Common myeloid progenitor, CD34-positive (primary cell): Measurements from ENCODE around the gene GRIK2.

Source experiments
- CTCF ChIA-PET: fragments of 350-600 bp; sonication (Branson Sonifier 250); formaldehyde crosslinking; loops from one replicate; lab custom pipeline; 2021; ENCODE audit warnings: antibody characterized with exemption; lab: Charles Lee
- POLR2A ChIA-PET: fragments of 350-600 bp; sonication (Branson Sonifier 250); formaldehyde crosslinking; loops from one replicate; lab custom pipeline; 2021; ENCODE audit warnings: antibody characterized with exemption; lab: Charles Lee
- DNase-seq, 3 donors: peaks; one replicate each; pipeline versions ENCODE4 v3.0.0 to v3.0.0-alpha.2; 2013
- H3K27ac ChIP-seq, 2 experiments: 1 replicate in 1 of 2; 2 replicates in 1 of 2; pipeline ENCODE4 v1.7.0; 2013; ENCODE audit warnings: inconsistent platforms in 2 of 2, low read length in 2 of 2, mild to moderate bottlenecking in 2 of 2, low read depth in 1 of 2, moderate library complexity in 1 of 2; ENCODE audit not compliant: severe bottlenecking in 2 of 2, insufficient read depth in 1 of 2, poor library complexity in 1 of 2
- H3K27me3 ChIP-seq, 5 experiments: replicated peaks in 2 of 5; 1 replicate in 3 of 5; 2 replicates in 2 of 5; pipeline versions ENCODE4 v1.6.1 to v1.7.0; 2013; ENCODE audit warnings: low read length in 4 of 5, mild to moderate bottlenecking in 2 of 5, moderate library complexity in 2 of 5, inconsistent platforms in 1 of 5; ENCODE audit not compliant: insufficient read depth in 5 of 5, control insufficient read depth in 4 of 5
- H3K36me3 ChIP-seq, 4 experiments: 1 replicate in 2 of 4; 2 replicates in 2 of 4; pipeline versions ENCODE4 v1.6.1 to v1.7.0; 2013; ENCODE audit warnings: low read length in 3 of 4, control low read depth in 1 of 4, mild to moderate bottlenecking in 1 of 4; ENCODE audit not compliant: control insufficient read depth in 4 of 4, insufficient read depth in 4 of 4
- H3K4me1 ChIP-seq, 4 experiments: 1 replicate in 3 of 4; 2 replicates in 1 of 4; pipeline versions ENCODE4 v1.6.1 to v1.7.1; 2013; ENCODE audit warnings: low read length in 3 of 4, mild to moderate bottlenecking in 3 of 4, control low read depth in 1 of 4, inconsistent platforms in 1 of 4, moderate library complexity in 1 of 4; ENCODE audit not compliant: control insufficient read depth in 4 of 4, insufficient read depth in 4 of 4; ENCODE audit errors: control extremely low read depth in 1 of 4
- H3K4me3 ChIP-seq, 7 experiments: 1 replicate in 4 of 7; 2 replicates in 3 of 7; pipeline versions ENCODE4 v1.5.1 to v1.7.0; 2013; ENCODE audit warnings: mild to moderate bottlenecking in 7 of 7, low read length in 6 of 7, moderate library complexity in 6 of 7, inconsistent platforms in 2 of 7, low read depth in 2 of 7, control low read depth in 1 of 7; ENCODE audit not compliant: insufficient read depth in 4 of 7, control insufficient read depth in 1 of 7; ENCODE audit errors: extremely low read depth in 1 of 7
- H3K9me3 ChIP-seq, 5 experiments: 1 replicate in 4 of 5; 2 replicates in 1 of 5; pipeline versions ENCODE4 v1.6.1 to v1.7.1; 2013; ENCODE audit warnings: low read length in 4 of 5, mild to moderate bottlenecking in 2 of 5, inconsistent platforms in 1 of 5, low read depth in 1 of 5, moderate library complexity in 1 of 5; ENCODE audit not compliant: control insufficient read depth in 4 of 5, insufficient read depth in 2 of 5; ENCODE audit errors: control extremely low read depth in 1 of 5
- WGBS: methylation state at CpG from one replicate; pipeline ENCODE4 v1.1.5; 2013; ENCODE audit not compliant: insufficient coverage; 5-methylcytosine and 5-hydroxymethylcytosine counted together

GRIK2 gene

DNA sequence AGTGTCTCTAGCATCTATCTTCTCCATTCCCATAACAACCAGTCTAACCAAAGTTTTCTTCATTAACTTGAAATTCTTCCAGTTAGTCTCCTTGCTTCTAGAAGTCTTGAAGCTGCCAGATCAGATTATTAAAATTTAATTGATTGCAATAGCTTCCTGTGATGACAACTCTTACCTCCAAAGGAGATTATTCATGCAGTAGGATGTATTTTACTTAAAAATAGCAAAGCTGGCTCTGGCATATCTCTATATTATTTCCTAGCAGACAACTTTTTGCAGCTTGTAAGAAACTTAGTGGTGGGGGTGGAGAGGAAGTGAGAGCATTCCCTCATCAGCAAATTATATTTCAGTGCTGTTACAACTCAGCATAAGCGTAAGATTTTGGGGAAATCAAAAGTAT, 290.4 kb downstream of the GRIK2 start:
- no peak for DNase-seq
- Histone ChIP-seq H3K4me1 (no peaks in the 10 kb centered on the region), H3K9me3 (no peaks in the 10 kb centered on the region), H3K4me3 (no peak overlapping the region), H3K27me3 (no peaks in the 10 kb centered on the region), H3K27ac (no peak overlapping the region), H3K36me3 (no peaks in the 10 kb centered on the region)
- CTCF ChIA-PET = no interaction called here
- WGBS = 86% methylated on average over 1 of the region's 1 CpG
- POLR2A ChIA-PET = no interaction called here

DNA sequence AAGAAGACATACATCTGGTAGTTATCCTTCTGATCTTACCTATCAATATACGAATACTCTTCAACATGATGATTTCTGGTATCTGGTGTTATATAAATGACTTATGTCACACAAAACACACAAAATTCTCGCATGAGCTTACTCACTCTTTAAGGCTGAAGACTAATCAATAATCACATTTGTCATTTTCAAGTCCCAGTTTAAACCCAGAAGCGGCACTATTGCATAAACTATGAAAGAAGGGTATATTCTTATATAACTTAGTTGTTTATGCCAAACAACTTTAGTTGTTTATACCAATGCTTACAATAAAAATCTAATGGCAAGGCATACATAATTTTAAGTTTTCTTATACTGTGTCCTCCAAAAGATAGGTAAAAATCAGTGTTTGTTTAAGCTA, 293.1 kb downstream of the GRIK2 start:
- Histone ChIP-seq H3K9me3 (no peaks in the 10 kb centered on the region), H3K27ac (no peak overlapping the region), H3K27me3 (no peaks in the 10 kb centered on the region), H3K4me3 (no peak overlapping the region), H3K4me1 (no peaks in the 10 kb centered on the region), H3K36me3 (no peaks in the 10 kb centered on the region)
- CTCF ChIA-PET = no interaction called here
- no CpG with 5 or more reads among the region's 3 CpGs for WGBS
- DNase-seq = no peak
- POLR2A ChIA-PET = no interaction called here

GRCh38 chr6:101689156-101689555, 295.6 kb downstream of the GRIK2 start:
- Histone ChIP-seq H3K9me3 (no peaks in the 10 kb centered on the region), H3K36me3 (no peaks in the 10 kb centered on the region), H3K27ac (no peak overlapping the region), H3K27me3 (no peaks in the 10 kb centered on the region), H3K4me3 (no peak overlapping the region), H3K4me1 (no peaks in the 10 kb centered on the region)
- no CpG with 5 or more reads among the region's 1 CpG for WGBS
- ChIA-PET CTCF (no interaction called here), POLR2A (no interaction called here)
- no peak for DNase-seq

- ChIA-PET CTCF (no interaction called here), POLR2A (no interaction called here)
- Histone ChIP-seq H3K4me3 (no peak overlapping the region), H3K27ac (no peak overlapping the region), H3K4me1 (no peaks in the 10 kb centered on the region), H3K9me3 (no peaks in the 10 kb centered on the region), H3K36me3 (no peaks in the 10 kb centered on the region), H3K27me3 (no peaks in the 10 kb centered on the region)
- WGBS = no CpG with 5 or more reads among the region's 2 CpGs
- DNase-seq = no peak
Observed at GRCh38 chr6:101689695-101690094, 296.2 kb downstream of the GRIK2 start.

DNA sequence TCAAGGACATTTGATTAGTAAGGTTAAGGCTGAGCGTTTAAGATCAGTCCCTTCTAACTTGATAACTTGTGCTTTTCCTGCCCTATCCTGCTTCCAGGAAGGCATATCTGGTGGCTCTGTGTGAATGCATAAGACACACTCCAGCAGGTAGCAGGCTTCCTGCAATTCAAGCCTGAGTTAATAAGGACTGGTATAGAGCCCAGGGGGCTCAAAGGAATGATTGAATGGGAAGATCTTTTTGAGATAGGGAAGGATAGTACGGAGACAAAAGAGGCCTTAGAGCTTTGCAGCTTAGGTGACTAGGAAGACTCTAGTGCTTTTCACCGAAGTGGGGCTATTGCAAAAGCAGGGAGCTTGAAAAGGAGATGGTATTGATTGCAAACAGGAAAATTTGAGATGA, 307.1 kb downstream of the GRIK2 start:
- H3K36me3 ChIP-seq = no peaks in the 10 kb centered on the region
- no peak for DNase-seq
- POLR2A ChIA-PET = no interaction called here
- H3K27me3 ChIP-seq = no peaks in the 10 kb centered on the region
- no peak overlapping the region for H3K27ac ChIP-seq
- H3K9me3 ChIP-seq = no peaks in the 10 kb centered on the region
- no peak overlapping the region for H3K4me3 ChIP-seq
- H3K4me1 ChIP-seq = no peaks in the 10 kb centered on the region
- 44% methylated on average over 3 of the region's 3 CpGs for WGBS
- CTCF ChIA-PET = interaction anchor here (1.6 kb wide), 1 partner anchor 12 kb away, joined by 3 read pairs; no protein-coding TSS in a partner anchor

GRCh38 chr6:101703311-101703710, 309.8 kb downstream of the GRIK2 start:
- 97% methylated on average over 2 of the region's 2 CpGs for WGBS

GRCh38 chr6:101705866-101706265, 312.4 kb downstream of the GRIK2 start:
- CTCF ChIA-PET = no interaction called here
- Histone ChIP-seq H3K4me1 (no peaks in the 10 kb centered on the region), H3K9me3 (no peaks in the 10 kb centered on the region), H3K36me3 (no peaks in the 10 kb centered on the region), H3K27ac (no peak overlapping the region), H3K27me3 (no peaks in the 10 kb centered on the region), H3K4me3 (no peak overlapping the region)
- POLR2A ChIA-PET = no interaction called here
- no peak for DNase-seq

More at GRCh38 chr6:101703311-101703710, 309.8 kb downstream of the GRIK2 start:
- H3K9me3 ChIP-seq = no peaks in the 10 kb centered on the region
- no peak overlapping the region for H3K4me3 ChIP-seq
- ChIA-PET POLR2A (no interaction called here), CTCF (no interaction called here)
- no peaks in the 10 kb centered on the region for H3K27me3 ChIP-seq
- H3K36me3 ChIP-seq = no peaks in the 10 kb centered on the region
- no peak overlapping the region for H3K27ac ChIP-seq
- DNase-seq = no peak
- no peaks in the 10 kb centered on the region for H3K4me1 ChIP-seq
